GM10266 (cell line): ENCODE results near the gene SF3B1.
"Not testable (repeated sequence)": the region's sequence is repeated elsewhere in the genome, so short reads cannot be mapped to it uniquely, and the experiment has no call there.

Experiments used
- DNase-seq: peaks from one replicate; pipeline ENCODE4 v3.0.0; 2012; ENCODE audit errors: extremely low spot score
- TF ChIP-seq, protein P1 (sequence below): IDR thresholded peaks from 2 replicates; pipeline ENCODE4 v1.5.1; 2012; ENCODE audit warnings: mild to moderate bottlenecking, low read depth; ENCODE audit not compliant: control insufficient read depth, insufficient read depth; ENCODE audit errors: missing control alignments

SF3B1 gene, protein sequence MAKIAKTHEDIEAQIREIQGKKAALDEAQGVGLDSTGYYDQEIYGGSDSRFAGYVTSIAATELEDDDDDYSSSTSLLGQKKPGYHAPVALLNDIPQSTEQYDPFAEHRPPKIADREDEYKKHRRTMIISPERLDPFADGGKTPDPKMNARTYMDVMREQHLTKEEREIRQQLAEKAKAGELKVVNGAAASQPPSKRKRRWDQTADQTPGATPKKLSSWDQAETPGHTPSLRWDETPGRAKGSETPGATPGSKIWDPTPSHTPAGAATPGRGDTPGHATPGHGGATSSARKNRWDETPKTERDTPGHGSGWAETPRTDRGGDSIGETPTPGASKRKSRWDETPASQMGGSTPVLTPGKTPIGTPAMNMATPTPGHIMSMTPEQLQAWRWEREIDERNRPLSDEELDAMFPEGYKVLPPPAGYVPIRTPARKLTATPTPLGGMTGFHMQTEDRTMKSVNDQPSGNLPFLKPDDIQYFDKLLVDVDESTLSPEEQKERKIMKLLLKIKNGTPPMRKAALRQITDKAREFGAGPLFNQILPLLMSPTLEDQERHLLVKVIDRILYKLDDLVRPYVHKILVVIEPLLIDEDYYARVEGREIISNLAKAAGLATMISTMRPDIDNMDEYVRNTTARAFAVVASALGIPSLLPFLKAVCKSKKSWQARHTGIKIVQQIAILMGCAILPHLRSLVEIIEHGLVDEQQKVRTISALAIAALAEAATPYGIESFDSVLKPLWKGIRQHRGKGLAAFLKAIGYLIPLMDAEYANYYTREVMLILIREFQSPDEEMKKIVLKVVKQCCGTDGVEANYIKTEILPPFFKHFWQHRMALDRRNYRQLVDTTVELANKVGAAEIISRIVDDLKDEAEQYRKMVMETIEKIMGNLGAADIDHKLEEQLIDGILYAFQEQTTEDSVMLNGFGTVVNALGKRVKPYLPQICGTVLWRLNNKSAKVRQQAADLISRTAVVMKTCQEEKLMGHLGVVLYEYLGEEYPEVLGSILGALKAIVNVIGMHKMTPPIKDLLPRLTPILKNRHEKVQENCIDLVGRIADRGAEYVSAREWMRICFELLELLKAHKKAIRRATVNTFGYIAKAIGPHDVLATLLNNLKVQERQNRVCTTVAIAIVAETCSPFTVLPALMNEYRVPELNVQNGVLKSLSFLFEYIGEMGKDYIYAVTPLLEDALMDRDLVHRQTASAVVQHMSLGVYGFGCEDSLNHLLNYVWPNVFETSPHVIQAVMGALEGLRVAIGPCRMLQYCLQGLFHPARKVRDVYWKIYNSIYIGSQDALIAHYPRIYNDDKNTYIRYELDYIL

DNA sequence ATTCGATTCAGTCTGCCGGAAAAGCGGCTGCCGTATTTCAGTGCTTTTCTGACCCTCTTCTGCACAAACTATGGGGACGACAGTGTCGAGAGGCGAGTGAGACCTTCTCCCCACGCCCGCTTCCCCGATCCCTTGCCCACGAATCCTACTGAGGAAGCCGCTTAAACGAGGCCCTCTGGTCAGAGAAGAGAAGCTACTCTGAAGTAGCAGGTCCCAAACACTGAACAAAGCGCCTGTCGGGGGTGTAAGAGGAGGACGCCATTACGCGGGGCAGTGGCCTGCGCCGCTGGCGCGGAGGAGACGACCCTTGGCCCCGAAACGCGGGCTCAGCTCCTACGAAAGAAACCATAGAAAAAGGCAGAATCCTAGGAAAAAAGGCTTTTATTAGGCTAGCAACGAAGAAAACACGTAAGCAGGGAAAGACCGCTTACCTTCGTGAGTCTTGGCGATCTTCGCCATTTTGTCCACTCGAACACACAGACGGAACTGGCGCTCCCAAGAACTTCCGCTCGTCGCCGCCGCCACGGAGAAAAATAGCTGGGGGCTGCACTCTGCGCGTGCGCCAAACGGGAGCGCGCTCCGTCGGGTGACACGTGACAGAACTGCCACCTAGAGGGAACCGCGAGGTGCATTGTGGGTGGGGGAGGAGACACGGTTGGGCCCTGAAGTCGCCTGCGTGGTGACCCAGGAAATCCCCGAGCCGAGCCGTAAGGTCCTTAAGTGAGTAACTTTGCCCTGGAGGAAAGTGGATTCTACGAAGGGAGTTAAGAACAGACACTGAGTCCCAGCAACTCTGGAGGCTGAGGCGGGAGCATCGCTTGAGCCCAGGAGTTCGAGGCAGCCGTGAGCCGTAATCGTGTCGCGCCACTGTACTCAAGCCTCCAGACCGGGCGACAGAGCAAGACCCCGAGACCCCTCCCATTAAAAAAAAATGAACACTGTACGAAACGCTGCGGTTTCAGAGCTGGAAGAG lies at the start of gene SF3B1:
Gene SF3B1 (minus strand): TSS at position 488 of the 973 bp plus-strand sequence. CDS start 29 bp downstream, at position 459.
- TF ChIP-seq, protein P1, sequence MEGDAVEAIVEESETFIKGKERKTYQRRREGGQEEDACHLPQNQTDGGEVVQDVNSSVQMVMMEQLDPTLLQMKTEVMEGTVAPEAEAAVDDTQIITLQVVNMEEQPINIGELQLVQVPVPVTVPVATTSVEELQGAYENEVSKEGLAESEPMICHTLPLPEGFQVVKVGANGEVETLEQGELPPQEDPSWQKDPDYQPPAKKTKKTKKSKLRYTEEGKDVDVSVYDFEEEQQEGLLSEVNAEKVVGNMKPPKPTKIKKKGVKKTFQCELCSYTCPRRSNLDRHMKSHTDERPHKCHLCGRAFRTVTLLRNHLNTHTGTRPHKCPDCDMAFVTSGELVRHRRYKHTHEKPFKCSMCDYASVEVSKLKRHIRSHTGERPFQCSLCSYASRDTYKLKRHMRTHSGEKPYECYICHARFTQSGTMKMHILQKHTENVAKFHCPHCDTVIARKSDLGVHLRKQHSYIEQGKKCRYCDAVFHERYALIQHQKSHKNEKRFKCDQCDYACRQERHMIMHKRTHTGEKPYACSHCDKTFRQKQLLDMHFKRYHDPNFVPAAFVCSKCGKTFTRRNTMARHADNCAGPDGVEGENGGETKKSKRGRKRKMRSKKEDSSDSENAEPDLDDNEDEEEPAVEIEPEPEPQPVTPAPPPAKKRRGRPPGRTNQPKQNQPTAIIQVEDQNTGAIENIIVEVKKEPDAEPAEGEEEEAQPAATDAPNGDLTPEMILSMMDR = no peak
- DNase-seq = peak; percentile 92

DNA sequence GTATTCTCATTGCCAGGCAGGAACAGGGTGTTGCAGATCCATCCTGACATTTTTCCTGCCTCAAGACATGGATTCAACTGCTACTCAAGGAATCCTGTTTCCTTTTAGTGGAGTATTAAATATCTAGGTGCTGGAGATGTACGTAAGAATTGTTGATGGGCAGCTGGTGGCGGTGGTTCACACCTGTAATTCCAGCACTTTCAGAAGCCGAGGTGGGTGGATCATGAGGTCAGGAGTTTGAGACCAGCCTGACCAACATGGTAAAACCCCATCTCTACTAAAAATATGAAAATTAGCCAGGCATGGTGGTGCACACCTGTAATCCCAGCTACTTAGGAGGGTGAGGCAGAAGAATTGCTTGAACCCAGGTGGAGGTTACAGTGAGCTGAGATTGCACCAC lies 49.4 kb upstream of the SF3B1 start:
- DNase-seq = not testable (repeated sequence)

DNA sequence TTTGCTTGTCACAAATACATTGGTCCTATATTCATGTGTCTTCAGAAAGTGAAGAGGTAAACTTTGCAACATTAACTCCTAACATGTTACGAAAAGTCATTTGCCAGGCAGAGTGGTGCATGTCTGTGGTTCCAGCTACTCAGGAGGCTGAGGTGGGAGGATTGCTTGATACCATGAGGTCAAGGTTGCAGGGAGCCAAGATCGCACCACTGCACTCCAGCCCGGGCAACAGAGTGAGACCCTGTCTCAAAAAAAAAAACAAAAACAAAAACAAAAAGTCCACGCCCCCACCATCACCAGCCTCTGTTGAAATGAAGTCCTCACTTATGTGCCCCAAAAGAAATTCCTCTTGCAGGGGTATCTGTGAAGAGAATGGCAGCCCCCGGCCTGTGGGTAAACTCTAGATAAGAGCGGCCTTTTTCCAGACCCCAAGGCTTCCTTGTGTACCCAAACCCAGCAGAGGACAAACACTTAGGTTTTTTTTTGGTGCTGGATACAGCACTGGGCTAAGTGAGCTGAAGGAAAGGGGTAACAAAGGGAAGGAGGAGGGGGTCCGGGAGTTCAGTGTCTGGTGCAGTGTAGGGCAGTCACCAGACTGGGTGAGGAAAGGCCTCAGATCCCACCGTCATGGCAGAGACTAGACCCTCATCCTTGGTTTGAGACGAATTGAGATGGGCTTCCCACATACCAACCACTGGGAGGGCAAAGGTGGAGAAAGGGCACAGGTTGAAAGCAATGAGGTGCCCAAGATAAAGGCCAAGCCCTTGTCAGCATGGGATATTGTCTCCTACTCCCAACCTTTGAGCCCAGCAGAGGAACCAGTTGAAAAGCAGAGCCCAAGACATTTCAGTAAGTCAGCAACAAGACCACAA lies 45.6 kb upstream of the SF3B1 start:
- TF ChIP-seq, protein P1 = no peak
- DNase-seq = no peak

DNA sequence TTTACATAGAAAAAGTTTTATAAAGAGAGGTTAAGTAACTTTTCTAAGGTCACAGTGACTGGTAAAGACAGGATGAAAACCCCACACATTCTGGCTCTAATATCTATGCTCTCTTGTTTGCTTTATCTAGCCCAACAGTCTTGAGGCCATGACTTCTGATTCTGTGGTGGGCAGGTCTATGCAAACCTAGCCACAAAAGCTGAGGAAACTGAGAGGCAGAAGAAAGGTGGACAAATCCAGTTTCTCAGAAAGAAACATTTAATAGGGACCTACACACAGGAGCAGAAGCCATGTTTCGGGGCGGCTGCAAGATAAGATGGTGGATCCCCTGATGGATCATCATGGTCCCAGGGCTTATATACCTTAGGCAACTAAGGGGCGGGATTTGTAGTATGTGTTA lies 43.0 kb upstream of the SF3B1 start:
- TF ChIP-seq, protein P1 = no peak

DNA sequence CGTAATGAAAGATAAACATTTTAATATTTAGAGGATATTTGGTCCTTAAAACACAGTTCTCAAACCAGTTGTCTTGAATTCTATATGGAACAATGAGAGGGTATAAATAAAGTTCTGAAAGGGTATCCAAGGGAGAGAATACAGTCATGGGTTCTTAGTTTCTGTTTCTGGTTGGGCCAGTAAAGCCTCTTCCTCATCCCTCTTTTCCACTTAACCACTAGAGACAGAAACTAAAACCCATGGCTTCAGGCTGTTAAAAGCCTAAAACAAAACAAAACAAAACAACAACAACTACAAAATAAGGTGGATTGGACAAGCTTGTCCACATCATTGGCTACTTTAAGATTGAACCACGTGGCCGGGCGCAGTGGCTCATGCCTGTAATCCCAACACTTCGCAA lies 37.3 kb upstream of the SF3B1 start:
- TF ChIP-seq, protein P1 = no peak
- DNase-seq = no peak

More for the DNA sequence above, 43.0 kb upstream of the SF3B1 start:
- DNase-seq = no peak

DNA sequence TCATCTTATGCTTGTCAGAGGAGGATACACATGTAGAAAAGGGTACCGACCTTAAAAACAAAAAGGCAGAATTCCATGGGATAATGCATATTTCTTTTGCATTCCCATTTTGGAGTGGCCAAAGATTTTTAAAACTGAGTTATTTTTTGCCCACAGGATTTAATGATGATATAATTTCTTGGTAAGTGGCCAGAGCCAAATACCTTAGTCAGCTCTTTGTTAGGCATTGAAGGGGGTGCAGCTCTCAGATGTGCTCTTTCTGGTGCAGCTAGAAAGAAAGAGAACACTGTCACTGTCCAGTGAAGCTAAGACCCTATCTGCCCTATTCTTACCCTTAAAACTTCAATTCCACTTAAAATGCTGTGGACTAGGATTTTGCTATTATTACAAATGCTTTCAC lies 29.3 kb upstream of the SF3B1 start:
- DNase-seq = no peak

More for the DNA sequence above, 29.3 kb upstream of the SF3B1 start:
- TF ChIP-seq, protein P1 = no peak
